ENCODE results near the gene WFDC1. TPM values are rescaled to one million over a fixed set of nuclear protein-coding genes. Genes with fewer than 3 reads are reported as not detected.
A peak's percentile ranks its signal among the peaks of the same experiment; 100 is the strongest.
"Not testable (repeated sequence)": the region's sequence is repeated elsewhere in the genome, so short reads cannot be mapped to it uniquely, and the experiment has no call there.

WFDC1 gene
- polyA plus RNA-seq, 5 donors = 5.1 to 10.4 (median 6.9) TPM

DNA sequence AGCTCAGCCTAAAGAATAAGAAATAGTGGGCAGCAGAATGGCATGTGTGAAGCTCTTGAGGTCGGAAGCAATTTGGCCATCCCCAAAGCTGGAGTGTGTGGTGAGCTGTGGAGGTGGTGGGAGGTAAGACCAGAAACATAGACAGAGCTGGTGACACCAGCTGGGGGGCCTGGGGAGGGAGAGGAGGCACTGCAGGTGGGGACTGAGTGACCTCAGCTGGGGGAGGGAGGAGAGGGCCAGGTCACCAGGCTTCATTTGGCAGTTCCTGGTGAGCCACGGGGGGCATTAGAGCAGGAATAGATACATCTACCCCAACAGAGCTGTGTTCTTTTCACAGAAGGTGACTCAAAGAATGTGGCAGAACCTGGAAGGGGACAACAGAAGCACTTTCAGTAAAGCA lies 31.9 kb downstream of the WFDC1 start:
- no peak for DNase-seq

DNA sequence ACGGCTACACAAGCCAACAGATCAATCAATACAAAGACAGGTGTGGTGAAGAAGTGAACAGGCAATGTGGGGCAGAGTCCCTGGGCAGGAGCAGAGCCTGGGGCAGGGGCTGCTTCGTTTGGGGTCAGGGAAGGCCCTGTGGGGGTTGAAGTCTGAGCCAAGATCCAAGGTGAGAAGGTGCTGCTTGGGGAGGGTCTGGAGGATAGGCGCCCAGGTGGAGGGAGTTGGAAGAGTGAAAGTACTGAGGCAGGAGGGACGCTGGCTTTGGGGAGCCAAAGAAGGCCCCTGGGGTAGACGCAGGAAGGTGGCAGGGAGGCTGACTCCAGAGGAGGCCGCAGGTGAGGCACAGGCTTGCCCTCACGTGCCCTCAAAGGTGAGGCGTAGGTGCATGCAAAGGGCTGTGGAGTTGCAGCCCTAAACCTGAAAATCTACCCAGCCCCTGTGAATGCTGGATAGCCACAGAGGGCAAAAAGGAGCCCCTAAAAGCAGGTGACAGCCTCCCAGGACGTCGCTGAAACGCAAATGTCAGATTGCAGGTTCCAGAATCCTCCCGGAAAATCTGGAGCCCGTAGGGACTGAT lies 33.3 kb downstream of the WFDC1 start:
- DNase-seq = no peak

DNA sequence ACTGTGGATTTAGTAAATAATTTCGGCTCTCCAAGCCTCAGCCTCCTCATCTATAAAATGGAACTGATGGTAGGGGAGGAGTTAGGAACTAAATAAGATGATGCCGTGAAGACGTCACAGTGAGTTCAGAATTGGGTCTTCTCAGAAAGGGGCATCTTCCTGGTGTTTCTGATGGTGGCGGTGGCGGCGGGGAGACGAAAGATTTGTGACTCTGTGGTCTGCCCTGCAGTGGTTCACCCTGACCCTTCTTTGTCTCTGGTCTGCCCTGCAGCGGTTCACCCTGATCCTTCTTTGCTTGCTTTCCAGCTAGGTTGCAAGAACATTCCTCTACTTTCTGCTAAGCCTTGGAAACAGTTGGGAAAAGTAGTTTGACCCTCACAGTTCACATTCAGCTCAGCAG lies 34.3 kb downstream of the WFDC1 start:
- no peak for DNase-seq

- DNase-seq = no peak
Observed at GRCh38 chr16:84329843-84330684, 35.4 kb downstream of the WFDC1 start.

GRCh38 chr16:84330685-84331050 lies 36.0 kb downstream of the WFDC1 start:
- no peak for DNase-seq

DNA sequence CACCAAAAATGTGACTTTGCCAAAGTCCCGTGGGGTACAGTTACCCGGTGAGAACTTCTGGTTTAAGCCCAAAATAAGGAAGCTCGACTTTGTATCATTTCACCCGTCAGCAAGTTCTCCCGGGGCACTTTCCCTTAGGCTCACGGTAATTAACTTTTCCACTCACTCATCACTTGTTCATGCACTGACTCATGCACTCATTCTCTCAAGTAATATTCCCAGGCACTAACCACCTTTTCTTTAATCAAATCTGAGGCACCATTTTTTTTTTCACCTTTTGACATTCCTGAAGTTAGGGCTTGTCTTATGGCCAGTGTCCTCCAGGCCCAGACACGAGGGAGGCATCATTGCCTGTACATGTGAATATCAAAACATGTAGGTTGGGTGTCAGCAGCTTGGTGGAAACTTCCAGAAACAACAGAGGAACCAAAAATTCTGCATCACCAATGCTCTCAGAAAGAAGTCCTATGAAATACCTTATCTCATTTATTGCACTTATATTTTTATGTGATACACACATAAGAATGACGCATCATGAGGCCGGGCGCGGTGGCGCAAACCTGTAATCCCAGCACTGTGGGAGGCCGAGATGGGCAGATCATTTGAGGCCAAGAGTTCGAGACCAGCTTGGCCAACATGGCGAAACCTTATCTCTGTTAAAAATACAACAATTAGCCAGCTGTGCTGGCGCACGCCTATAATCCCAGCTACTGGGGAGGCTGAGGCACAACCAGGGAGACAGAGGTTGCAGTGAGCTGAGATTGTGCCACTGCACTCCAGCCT lies 37.5 kb downstream of the WFDC1 start:
- DNase-seq = no peak

- DNase-seq = peak in 1 of 2 donors; percentile 45
Observed at GRCh38 chr16:84332975-84333684, 38.5 kb downstream of the WFDC1 start.

GRCh38 chr16:84334058-84334457 lies 39.4 kb downstream of the WFDC1 start:
- no peak for DNase-seq

- DNase-seq = no peak
Observed at GRCh38 chr16:84334482-84334881, 39.8 kb downstream of the WFDC1 start.

- DNase-seq = not testable (repeated sequence)
Observed at GRCh38 chr16:84337236-84337635, 42.6 kb downstream of the WFDC1 start.

GRCh38 chr16:84339311-84339710 lies 44.6 kb downstream of the WFDC1 start:
- DNase-seq = no peak

- no peak for DNase-seq
Observed at GRCh38 chr16:84339766-84340165, 45.1 kb downstream of the WFDC1 start.

DNA sequence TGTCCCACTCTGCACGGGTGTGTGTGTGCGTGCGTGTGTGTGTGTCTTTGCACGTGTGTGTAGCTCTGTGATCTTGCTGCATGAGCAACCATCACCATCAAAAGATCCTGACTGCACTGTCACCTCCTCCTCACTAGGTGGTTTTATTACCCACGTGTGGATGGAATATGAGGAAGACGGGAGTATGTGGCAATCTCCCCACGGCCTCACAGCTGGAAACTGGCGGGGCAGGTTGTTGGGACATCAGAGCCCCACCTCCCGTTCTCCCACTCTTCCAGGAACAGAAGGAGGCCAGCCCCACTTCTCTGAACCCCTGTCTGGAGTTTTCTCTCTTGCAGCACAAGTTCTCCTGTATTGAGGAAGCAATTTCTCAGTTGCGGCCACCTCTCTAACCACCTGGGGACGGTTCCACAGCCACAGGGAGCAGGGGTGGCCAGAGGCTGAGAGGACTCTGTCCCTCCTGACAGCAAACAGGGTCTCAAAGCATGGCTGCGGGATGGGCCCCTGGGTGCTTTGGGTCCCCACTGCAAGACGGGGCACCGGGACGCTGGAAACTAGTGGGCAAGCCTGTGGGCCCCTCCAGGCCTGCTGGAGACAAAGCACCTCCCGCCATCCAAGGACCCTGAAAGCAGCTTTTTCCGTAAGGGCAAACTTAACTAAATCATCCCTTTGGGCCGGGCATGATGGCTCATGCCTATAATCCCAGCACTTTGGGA lies 45.8 kb downstream of the WFDC1 start:
- no peak for DNase-seq

- DNase-seq = no peak
Observed at GRCh38 chr16:84341528-84342295, 47.0 kb downstream of the WFDC1 start.

GRCh38 chr16:84343800-84344199 lies 49.1 kb downstream of the WFDC1 start:
- DNase-seq = not testable (repeated sequence)

DNA sequence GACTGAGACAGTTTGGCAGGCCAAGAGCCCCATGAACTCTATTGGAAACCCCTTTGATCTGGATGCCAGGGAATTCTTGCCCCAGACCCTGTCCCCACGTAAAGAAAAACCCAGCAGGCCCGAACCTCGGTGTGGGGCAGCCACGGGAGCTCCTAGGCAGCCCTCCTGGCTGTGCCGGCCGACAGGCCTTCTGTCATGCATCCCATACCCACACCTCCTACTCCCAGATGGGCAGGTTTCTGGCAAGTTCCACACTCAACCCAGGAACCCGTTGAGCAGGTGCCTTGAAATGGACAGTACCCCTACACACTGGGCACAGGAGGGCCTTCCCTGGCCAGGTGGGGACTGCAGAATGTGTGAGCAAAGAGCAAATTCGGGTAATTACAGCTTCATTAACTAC lies 50.1 kb downstream of the WFDC1 start:
- no peak for DNase-seq

DNA sequence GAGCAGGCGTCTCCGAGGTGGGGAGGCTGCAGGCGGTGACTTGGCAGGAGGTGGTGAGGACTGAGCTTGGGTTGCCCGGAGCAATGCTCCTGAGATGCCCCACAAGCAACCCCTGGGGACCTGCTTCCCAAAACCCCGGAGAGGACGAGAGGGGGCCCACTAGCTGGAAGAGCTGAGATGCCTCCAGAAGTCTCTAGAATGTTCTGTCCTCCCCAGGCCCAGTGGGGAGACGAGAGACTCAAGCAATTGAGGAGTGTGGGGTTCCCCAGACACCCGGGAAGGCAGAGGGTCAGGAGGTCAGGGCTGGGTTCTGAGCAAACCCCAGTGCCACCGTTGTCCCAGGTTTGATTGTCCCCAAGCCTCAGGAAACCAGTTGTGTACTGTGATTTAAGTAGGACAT lies 52.5 kb downstream of the WFDC1 start:
- no peak for DNase-seq

DNA sequence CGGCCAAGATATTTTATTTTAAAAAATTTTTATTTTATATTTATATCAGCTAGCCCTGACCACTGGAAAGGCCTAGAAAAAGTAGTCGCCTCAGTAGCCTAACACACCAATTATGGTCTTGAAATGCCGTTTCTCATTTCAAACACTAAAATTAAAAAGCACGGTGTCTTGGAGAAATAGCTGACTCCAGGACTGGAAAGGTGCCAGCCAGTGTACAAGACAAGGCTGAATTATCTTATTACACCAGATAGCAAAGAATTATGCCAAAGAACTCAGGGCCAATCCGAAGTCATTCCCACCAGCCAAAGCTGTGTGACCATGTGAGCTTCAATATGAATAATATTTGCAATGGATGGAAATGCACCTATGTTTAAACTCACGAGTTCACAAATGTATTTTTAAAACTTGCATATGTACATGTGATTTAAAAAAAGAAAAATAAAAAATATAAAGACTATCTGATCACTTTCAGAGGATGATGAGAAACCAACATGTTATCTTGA lies 53.8 kb downstream of the WFDC1 start:
- no peak for DNase-seq

DNA sequence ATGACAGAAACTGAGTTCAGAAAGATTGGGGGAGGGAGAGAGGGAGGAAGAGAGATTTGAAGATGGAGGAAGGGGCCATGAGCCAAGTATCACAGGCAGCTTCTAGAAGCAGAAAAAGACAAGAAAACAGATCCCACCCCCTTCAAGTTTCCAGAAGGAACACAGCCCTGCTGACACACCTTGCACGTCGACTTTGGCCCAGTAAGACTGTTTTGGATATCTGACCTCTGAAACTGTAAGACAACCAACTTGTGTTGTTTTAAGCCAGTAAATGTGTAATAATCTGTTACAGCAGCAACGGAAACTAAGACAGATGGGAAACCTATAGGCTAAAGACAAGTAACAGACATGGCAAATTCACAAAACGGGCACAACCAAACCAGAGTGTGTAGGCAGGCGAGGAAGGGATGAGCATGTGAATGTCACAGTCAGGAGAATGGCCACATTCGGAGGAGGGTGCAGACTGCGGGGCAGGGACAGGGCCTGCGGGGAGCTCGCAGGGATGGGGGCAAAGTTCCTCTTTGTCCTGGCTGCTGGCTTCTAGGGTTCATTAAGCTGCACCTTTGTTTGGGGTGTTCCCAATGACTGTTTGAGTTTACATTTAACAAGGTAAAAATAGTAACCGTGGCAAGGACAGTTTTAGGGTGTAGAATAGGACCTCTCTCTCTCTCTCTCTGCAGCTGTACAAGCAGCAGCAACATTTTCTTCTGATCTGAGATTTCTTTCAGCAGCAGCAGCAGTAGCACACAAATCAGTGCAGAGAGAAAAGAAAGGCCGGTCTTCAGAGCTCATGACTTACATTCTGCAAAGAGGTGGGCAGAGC lies 55.4 kb downstream of the WFDC1 start:
- no peak for DNase-seq

Data from right lung (tissue), 5 donors.